Measurements from ENCODE around the gene KIAA1671.

- TF ChIP-seq CTCF (IDR thresholded peaks at IDR 0.05 in 4 of 5, conservative IDR thresholded peaks at IDR 0.05 in 1 of 5) (no peak), POLR2A (IDR thresholded peaks at IDR 0.05) (no peak)
Measured at GRCh38 chr22:25091458-25091857, 138.9 kb downstream of the KIAA1671 start.
